ENCODE measurements around the gene ATP6V1B1. TPM values are rescaled to one million over a fixed set of nuclear protein-coding genes. Genes with fewer than 3 reads are reported as not detected.

The ATP6V1B1 gene
- total and polyA plus RNA-seq, 2 of the 4 experiments (the other 2 are of a cell fraction): 1.3 TPM; not detected in 1

- Histone ChIP-seq H2BK120ac (ENCODE audit: low read depth, low read length) (no peak overlapping the region), H3K4me3 (ENCODE audit: insufficient read depth, low read depth, low read length) (no peak overlapping the region), H3K27ac (ENCODE audit: insufficient read depth, low read length) (no peak overlapping the region), H3K4ac (ENCODE audit: low read depth, low read length) (no peak overlapping the region), H3K79me1 (ENCODE audit: low read depth in 1 of 2, low read length in 2 of 2) (no peaks in the 10 kb centered on the region), H3K14ac (replicated peaks; ENCODE audit: low read depth, low read length) (no peak overlapping the region), H3K23ac (ENCODE audit: low read depth, low read length) (no peak overlapping the region), H2BK15ac (ENCODE audit: low read depth, low read length) (no peak overlapping the region), H2AK5ac (ENCODE audit: low read depth, low read length) (no peak overlapping the region), H2AFZ (replicated peaks; ENCODE audit: low read length, poor library complexity) (no peak overlapping the region), H2AK9ac (replicated peaks; ENCODE audit: low read depth, low read length, poor library complexity) (no peak overlapping the region), H2BK5ac (ENCODE audit: low read depth, low read length, poor library complexity, severe bottlenecking) (no peak overlapping the region), H3K36me3 (ENCODE audit: control insufficient read depth, insufficient read depth, low read length) (no peaks in the 10 kb centered on the region; the same call in 1 of the 2 replicates), H3K18ac (ENCODE audit: low read depth, low read length) (no peak overlapping the region), H4K5ac (ENCODE audit: low read depth, low read length) (no peak overlapping the region), H3K27me3 (ENCODE audit: control insufficient read depth, insufficient read depth, low read length) (no peaks in the 10 kb centered on the region; the same call in 1 of the 2 replicates), H4K91ac (ENCODE audit: insufficient read depth, low read depth, low read length) (no peak overlapping the region), H3K4me2 (ENCODE audit: low read depth, low read length) (no peak overlapping the region), H4K20me1 (ENCODE audit: insufficient read depth, low read length) (no peaks in the 10 kb centered on the region), H3K4me1 (ENCODE audit: control insufficient read depth, insufficient read depth, low read length) (no peaks in the 10 kb centered on the region), H3K56ac (ENCODE audit: extremely low read depth, insufficient read depth, low read length) (no peak overlapping the region), H3K9ac (ENCODE audit: low read depth, low read length) (no peak overlapping the region), H4K8ac (ENCODE audit: low read depth in 2 of 2, low read length in 2 of 2) (no peak overlapping the region), H3K9me1 (ENCODE audit: insufficient read depth, low read length) (no peaks in the 10 kb centered on the region), H2BK20ac (ENCODE audit: low read depth, low read length) (no peak overlapping the region), H3K9me3 (ENCODE audit: control insufficient read depth, insufficient read depth, low read length) (no peaks in the 10 kb centered on the region)
- ChIA-PET CTCF (no interaction called here), POLR2A (ENCODE audit: unreplicated experiment) (no interaction called here)
- in situ Hi-C loops (cut with MboI; ENCODE audit: low sequenced_read_pairs) (no loop called here), dilution Hi-C loops (cut with HindIII; ENCODE audit: low sequenced_read_pairs, unreplicated experiment) (no loop called here), intact Hi-C loops (cut with micrococcal nuclease) (no loop called here)
- no peak for TF ChIP-seq USF2 (IDR thresholded peaks at IDR 0.05; ENCODE audit: low read depth, low read length)
- TF ChIP-seq BHLHE40 (IDR thresholded peaks at IDR 0.05; ENCODE audit: low read depth, low read length): no peak
- TF ChIP-seq POLR2A (IDR thresholded peaks at IDR 0.05; ENCODE audit: low read depth, low read length): no peak
- no peak for TF ChIP-seq FOS (IDR thresholded peaks at IDR 0.05; ENCODE audit: low read depth, low read length)
- TF ChIP-seq, protein P1, sequence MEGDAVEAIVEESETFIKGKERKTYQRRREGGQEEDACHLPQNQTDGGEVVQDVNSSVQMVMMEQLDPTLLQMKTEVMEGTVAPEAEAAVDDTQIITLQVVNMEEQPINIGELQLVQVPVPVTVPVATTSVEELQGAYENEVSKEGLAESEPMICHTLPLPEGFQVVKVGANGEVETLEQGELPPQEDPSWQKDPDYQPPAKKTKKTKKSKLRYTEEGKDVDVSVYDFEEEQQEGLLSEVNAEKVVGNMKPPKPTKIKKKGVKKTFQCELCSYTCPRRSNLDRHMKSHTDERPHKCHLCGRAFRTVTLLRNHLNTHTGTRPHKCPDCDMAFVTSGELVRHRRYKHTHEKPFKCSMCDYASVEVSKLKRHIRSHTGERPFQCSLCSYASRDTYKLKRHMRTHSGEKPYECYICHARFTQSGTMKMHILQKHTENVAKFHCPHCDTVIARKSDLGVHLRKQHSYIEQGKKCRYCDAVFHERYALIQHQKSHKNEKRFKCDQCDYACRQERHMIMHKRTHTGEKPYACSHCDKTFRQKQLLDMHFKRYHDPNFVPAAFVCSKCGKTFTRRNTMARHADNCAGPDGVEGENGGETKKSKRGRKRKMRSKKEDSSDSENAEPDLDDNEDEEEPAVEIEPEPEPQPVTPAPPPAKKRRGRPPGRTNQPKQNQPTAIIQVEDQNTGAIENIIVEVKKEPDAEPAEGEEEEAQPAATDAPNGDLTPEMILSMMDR (conservative IDR thresholded peaks at IDR 0.05; ENCODE audit: low read depth, low read length): no peak
- TF ChIP-seq SMC3 (IDR thresholded peaks at IDR 0.05; ENCODE audit: low read depth, low read length): no peak
- no peak for TF ChIP-seq MAFK (IDR thresholded peaks at IDR 0.05; ENCODE audit: low read depth, low read length)
- TF ChIP-seq MAZ (IDR thresholded peaks at IDR 0.05; ENCODE audit: borderline replicate concordance, low read depth, low read length): no peak
- TF ChIP-seq RAD21 (IDR thresholded peaks at IDR 0.05; ENCODE audit: low read length): no peak
- TF ChIP-seq CHD1 (IDR thresholded peaks at IDR 0.05; ENCODE audit: low read depth, low read length): no peak
- TF ChIP-seq NFE2L2 (IDR thresholded peaks at IDR 0.05; ENCODE audit: low read depth, low read length): no peak
- ATAC-seq (ENCODE audit: low read depth): no peak
- WGBS, 2 experiments (ENCODE audit: extremely low coverage in 2 of 2, insufficient read length in 1 of 2): 67% methylated on average over 1 of the region's 2 CpGs; no CpG with 5 or more reads in 1 of the 2 experiments
- DNase-seq: no peak
- no TSS peak for BruUV-seq (replicated peaks)
Observed at GRCh38 chr2:70926042-70926441, 9.7 kb upstream of the ATP6V1B1 start.

All from IMR-90 (cell line).